Measurements from ENCODE around the gene SOX5. TPM values are rescaled to one million over a fixed set of nuclear protein-coding genes. Genes with fewer than 3 reads are reported as not detected.
"Not testable (repeated sequence)": the region's sequence is repeated elsewhere in the genome, so short reads cannot be mapped to it uniquely, and the experiment has no call there.

SOX5 gene
- total RNA-seq, 1 donor from 2014 or later: 0.86 TPM

DNA sequence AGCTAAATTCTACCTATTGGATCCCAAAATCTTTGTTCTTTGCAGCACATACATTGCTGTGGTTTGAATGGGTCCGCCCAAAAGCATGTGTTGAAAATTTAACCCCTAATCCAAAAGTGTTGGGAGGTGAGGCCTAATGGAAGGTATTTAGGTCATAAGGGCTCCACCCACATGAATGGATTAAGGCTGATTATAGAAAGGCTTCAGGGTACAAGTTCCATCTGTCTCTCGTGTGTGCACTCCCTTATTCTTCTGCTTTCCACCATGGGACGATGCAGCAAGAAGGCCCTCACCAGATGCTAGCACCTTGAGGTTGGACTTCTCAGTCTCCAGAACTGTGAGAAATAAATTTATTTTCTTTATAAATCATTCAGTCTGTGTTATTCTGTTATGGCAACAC, 190.9 kb downstream of the SOX5 start:
- intact Hi-C loops (cut with micrococcal nuclease): no loop called here

DNA sequence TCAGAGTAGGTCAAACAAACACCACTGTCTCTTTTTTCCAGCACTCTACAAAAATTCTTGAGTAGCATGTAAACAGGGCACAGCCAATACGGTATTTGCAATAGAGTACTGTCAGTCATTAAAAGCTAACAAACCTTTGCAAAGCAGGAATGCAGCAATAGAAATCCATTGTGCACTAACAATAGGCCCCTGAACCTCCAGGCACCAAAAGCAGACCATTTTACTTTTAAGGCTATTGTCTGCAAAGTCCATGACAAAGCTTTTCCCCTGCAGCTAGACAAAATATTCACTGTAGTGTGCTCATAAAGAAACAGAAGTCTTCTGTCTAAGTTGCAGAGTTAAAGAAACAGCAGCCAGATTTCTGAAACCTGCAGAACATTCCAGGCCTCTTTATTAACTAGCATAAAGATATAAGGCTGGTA, 191.9 kb downstream of the SOX5 start:
- intact Hi-C loops (cut with micrococcal nuclease): no loop called here

DNA sequence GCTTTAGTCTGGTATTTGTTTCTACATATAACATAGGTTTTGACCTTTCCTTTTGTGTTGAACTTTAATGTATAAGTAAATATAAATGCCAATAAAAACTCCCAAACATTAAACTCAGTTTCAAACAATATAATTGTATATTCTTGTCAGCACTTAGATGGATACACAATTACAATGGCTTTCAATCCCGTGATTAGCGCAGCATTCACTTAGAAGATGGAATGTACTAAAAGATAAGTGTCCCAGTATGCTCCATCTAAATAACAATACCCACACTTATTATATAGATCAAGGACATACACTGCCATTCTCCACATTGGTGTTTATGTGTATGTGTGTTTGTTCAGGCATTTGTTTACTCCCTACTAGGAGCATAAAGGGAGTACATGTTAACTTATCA, 193.1 kb downstream of the SOX5 start:
- intact Hi-C loops (cut with micrococcal nuclease): no loop called here

DNA sequence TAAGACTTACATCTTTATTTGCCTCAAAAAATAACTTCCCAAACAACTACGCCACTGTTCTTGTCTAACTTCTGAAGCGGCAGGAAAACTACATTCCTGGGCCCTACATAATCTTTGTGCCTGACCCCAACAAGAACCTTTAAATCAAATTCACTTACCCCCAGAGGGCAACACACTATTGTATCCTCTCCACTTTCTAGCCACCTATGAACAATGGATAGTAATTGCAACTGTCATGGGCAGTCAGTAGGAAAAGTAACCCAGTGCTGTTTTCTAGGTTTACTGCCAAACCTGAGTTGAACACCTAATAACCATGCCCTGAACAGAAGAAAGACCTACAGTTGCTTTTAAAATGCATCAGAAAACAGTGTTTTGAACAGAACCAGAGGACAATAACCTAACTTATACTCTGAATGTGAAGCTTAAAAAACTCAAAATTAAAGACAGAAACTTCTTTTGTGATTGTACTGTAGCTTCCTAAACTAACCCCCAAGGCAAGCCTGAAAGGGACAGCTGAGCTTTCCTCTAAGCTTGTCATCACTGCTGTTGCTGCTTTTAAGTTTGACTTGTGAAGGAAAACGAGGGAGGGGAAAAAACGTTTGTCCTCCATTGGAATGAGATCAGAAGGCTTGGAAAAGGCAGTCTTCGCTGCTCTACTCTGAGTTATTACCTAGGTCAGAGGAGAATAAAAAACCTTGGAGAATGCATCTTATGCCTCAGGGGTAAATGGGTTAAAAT, 195.7 kb downstream of the SOX5 start:
- intact Hi-C loops (cut with micrococcal nuclease): no loop called here

GRCh38 chr12:23752245-23752644, 197.2 kb downstream of the SOX5 start:
- intact Hi-C loops (cut with micrococcal nuclease): no loop called here

- intact Hi-C loops (cut with micrococcal nuclease): no loop called here
Observed at GRCh38 chr12:23751641-23752040, 197.8 kb downstream of the SOX5 start.

- intact Hi-C loops (cut with micrococcal nuclease): no loop called here
Observed at GRCh38 chr12:23750923-23751322, 198.5 kb downstream of the SOX5 start.

DNA sequence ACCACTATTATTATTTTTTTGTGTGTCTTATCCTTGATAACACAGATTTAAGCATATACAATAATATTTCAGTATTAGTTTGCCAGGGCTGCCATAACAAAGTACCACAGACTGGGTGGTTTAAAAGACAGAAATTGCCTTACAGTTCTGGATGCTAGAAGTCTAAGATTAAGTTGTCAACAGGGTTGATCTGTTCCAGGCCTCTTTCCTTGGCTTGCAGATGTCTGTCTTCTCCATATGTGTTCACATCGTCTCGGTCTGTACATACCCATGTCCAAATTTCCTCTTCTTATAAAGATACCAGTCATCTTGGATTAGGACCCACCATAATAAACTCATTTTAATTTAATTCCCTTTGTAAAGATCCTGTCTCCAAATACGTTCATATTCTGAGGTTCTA, 204.8 kb downstream of the SOX5 start:
- intact Hi-C loops (cut with micrococcal nuclease): no loop called here

- intact Hi-C loops (cut with micrococcal nuclease): no loop called here
Observed at GRCh38 chr12:23742574-23742973, 206.9 kb downstream of the SOX5 start.

- intact Hi-C loops (cut with micrococcal nuclease): no loop called here
Observed at GRCh38 chr12:23731493-23731892, 218.0 kb downstream of the SOX5 start.

- intact Hi-C loops (cut with micrococcal nuclease): no loop called here
Observed at GRCh38 chr12:23731035-23731434, 218.4 kb downstream of the SOX5 start.

- intact Hi-C loops (cut with micrococcal nuclease): no loop called here
Observed at GRCh38 chr12:23729359-23729758, 220.1 kb downstream of the SOX5 start.

GRCh38 chr12:23726646-23727045, 222.8 kb downstream of the SOX5 start:
- intact Hi-C loops (cut with micrococcal nuclease): no loop called here

DNA sequence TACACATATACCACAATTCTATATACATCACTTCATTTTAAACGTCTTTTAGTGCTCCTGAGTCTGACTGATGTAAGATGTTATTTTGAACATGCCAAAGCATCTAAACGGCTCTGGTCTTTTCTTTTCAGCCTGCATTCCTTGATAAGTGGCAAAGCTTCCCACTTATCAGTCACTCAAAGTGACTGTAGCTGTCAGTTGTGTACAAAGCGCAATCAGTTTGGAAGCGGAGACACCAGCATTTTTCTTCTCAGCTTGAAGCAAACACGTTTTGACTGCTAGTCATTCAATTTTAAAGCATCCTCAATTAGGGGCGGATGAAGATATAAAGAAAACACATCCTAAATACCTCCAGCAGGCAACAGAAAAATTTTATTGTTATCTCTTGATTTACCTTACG, 226.8 kb downstream of the SOX5 start:
- intact Hi-C loops (cut with micrococcal nuclease): no loop called here

- intact Hi-C loops (cut with micrococcal nuclease): no loop called here
Observed at GRCh38 chr12:23721268-23721667, 228.2 kb downstream of the SOX5 start.

DNA sequence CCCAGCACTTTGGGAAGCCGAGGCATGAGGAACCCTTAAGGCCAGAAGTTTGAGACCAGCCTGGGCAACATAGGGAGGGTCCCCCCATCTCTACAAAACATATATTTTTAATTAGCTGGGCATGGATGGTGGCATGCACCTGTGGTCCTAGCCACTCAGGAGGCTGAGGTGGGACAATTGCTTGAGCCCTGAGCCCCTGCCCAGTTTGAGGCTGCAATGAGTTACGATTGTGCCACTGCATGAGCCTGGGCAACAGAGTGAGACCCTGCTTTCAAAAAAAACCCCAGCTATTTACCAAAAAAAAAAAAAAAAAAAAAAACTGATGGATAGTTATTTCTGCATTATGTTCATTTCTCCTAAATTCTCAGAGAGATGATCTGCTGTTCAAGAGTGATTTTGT, 230.0 kb downstream of the SOX5 start:
- intact Hi-C loops (cut with micrococcal nuclease): no loop called here

- intact Hi-C loops (cut with micrococcal nuclease): not testable (repeated sequence)
Observed at GRCh38 chr12:23710361-23710760, 239.1 kb downstream of the SOX5 start.

DNA sequence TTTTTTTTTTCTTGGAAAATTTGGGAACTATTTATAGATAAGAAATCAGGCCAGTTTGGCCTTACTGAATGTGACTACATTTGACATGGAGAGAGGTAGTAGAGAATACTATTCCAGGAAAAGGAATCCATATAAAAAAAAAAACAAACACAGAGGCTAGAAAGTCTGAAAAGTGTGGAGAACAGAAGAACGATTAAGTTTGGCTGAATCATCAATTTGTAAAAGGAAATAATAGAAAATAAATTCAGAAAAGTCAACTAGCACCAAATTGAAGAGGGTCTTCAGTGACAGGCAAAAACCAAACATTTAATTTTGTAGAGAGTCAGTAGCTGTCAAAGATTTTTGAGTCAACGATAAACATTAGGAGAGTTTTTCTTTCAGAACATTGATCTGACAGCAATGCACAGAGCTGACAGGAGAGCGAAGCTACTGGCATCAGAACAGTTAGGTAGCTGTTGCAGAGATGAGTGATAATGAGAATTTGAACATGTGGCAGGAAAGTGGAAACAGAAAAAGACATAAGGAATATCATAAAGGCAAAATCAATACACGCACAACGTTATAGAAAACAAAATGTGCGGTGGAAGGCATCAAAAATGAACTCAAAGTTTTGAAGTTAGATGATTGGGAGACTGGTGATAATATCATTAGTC, 241.2 kb downstream of the SOX5 start:
- intact Hi-C loops (cut with micrococcal nuclease): no loop called here

GRCh38 chr12:23707270-23707669, 242.2 kb downstream of the SOX5 start:
- intact Hi-C loops (cut with micrococcal nuclease): no loop called here

DNA sequence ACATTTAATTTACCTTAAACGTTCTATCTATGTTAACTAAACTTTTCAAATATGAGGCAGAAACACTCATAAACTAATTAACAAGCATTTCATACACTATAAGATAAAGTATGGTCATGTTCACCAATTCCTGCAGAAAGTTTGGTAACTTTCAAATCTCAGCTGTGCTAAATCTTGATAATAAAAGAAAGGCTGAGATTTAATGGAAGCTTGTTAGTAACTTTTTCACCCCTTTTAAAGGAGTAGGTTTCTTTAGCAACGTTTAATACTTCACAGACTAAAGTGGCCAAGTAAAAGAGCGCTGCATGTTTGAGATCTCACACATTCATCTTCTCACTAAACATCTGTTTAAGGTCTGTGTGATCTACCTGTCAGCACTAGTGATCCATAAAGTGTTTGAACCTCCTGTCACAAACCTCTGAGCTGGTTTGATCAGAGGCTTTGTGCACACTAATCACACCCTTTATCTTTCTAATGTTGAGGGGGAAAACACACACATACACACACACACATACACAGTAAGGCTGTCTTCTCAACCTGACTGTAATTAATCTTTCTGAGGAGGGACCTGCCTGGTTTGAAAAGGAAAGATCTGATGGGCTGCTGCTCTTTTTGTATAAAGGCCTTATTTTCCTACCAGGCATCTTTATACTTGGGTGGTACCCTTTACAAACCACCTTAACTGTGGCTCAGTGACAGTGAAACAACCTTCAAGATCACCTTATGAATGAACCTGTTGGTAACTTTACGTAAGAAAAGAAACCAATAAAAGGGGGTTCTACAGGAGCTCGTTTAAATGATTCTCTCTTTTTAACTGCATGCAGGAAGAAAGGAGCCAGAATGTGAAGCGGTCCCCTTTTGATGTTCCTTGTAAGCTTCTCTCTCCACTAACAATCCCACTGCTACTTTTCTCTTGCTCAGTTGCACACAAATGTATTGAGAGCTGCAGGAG, 244.2 kb downstream of the SOX5 start:
- intact Hi-C loops (cut with micrococcal nuclease): no loop called here

DNA sequence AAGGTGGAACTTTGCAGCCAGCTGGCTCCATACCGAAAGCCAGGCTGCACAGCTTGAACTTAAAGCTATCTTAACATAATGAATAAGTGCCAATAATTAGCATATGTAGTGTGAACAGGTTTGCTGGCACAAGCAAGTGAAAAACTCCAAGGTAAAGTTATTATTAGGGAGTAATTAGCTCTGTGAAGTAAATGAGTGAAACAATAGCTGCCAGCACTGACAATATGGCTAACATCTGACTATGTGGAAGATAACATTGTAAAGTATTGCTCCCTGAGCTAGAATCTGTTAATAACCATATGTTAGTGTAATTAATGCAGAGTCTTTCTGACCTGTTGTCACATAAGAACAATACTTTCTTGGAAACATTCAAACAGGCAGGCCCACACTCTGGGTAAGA, 246.4 kb downstream of the SOX5 start:
- intact Hi-C loops (cut with micrococcal nuclease): no loop called here

- intact Hi-C loops (cut with micrococcal nuclease): no loop called here
Observed at GRCh38 chr12:23699031-23699430, 250.4 kb downstream of the SOX5 start.
